Superior temporal gyrus (tissue), 1 donor: Measurements from ENCODE around the gene HTT-AS.

Source experiments
- DNase-seq: peaks from one replicate; pipeline ENCODE4 v3.0.0-alpha.2; 2016; ENCODE audit errors: extremely low spot score

The HTT-AS gene

GRCh38 chr4:3087115-3087797, 12.9 kb upstream of the HTT-AS start:
- DNase-seq, result no peak

- DNase-seq, result no peak
Measured at GRCh38 chr4:3085948-3086670, 11.8 kb upstream of the HTT-AS start.

- no peak for DNase-seq
Measured at GRCh38 chr4:3083732-3084131, 9.4 kb upstream of the HTT-AS start.

- DNase-seq, result no peak
Measured at GRCh38 chr4:3082925-3083515, 8.7 kb upstream of the HTT-AS start.

GRCh38 chr4:3079694-3080123, 5.4 kb upstream of the HTT-AS start:
- DNase-seq, result no peak

GRCh38 chr4:3077796-3078195, 3.5 kb upstream of the HTT-AS start:
- DNase-seq, result no peak

- DNase-seq, result no peak
Measured at GRCh38 chr4:3075652-3075981, 1.3 kb upstream of the HTT-AS start.

GRCh38 chr4:3074846-3075651, 711 bp upstream of the HTT-AS start:
- no peak for DNase-seq

GRCh38 chr4:3073158-3074077, 920 bp downstream of the HTT-AS start:
- no peak for DNase-seq

- no peak for DNase-seq
Measured at GRCh38 chr4:3071811-3072210, 2.5 kb downstream of the HTT-AS start.

GRCh38 chr4:3070709-3071500, 3.4 kb downstream of the HTT-AS start:
- no peak for DNase-seq

- no peak for DNase-seq
Measured at GRCh38 chr4:3069661-3070199, 4.6 kb downstream of the HTT-AS start.

GRCh38 chr4:3067473-3068001, 6.8 kb downstream of the HTT-AS start:
- DNase-seq, result no peak

- no peak for DNase-seq
Measured at GRCh38 chr4:3066836-3067400, 7.4 kb downstream of the HTT-AS start.

- no peak for DNase-seq
Measured at GRCh38 chr4:3065551-3065950, 8.8 kb downstream of the HTT-AS start.

GRCh38 chr4:3062471-3062870, 11.9 kb downstream of the HTT-AS start:
- DNase-seq, result no peak

GRCh38 chr4:3060946-3061345, 13.4 kb downstream of the HTT-AS start:
- DNase-seq, result no peak

GRCh38 chr4:3059943-3060342, 14.4 kb downstream of the HTT-AS start:
- DNase-seq, result no peak

GRCh38 chr4:3054169-3054759, 20.1 kb downstream of the HTT-AS start:
- no peak for DNase-seq
